ENCODE data around the gene TTN. TPM values are rescaled to one million over a fixed set of nuclear protein-coding genes. Genes with fewer than 3 reads are reported as not detected.

The TTN gene
- total and polyA plus RNA-seq, 9 donors, result 0.17 to 12.9 (median 1.2) TPM

GRCh38 chr2:178776751-178777150 is 30.5 kb downstream of the TTN start:
- 90 to 94% (median 94%) methylated on average over 4 of the region's 4 CpGs for WGBS, 3 donors
- Histone ChIP-seq H3K4me3 (no peak overlapping the region), H3K4me1 (ENCODE audit: insufficient read depth) (no peaks in the 10 kb centered on the region), H3K9me3 (no peaks in the 10 kb centered on the region), H3K27me3 (no peaks in the 10 kb centered on the region), H3K36me3 (no peaks in the 10 kb centered on the region), H3K27ac (no peak overlapping the region)
- intact Hi-C loops (cut with DNase I), result no loop called here
- TF ChIP-seq, protein P1, sequence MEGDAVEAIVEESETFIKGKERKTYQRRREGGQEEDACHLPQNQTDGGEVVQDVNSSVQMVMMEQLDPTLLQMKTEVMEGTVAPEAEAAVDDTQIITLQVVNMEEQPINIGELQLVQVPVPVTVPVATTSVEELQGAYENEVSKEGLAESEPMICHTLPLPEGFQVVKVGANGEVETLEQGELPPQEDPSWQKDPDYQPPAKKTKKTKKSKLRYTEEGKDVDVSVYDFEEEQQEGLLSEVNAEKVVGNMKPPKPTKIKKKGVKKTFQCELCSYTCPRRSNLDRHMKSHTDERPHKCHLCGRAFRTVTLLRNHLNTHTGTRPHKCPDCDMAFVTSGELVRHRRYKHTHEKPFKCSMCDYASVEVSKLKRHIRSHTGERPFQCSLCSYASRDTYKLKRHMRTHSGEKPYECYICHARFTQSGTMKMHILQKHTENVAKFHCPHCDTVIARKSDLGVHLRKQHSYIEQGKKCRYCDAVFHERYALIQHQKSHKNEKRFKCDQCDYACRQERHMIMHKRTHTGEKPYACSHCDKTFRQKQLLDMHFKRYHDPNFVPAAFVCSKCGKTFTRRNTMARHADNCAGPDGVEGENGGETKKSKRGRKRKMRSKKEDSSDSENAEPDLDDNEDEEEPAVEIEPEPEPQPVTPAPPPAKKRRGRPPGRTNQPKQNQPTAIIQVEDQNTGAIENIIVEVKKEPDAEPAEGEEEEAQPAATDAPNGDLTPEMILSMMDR (IDR thresholded peaks at IDR 0.05), result no peak
- TF ChIP-seq EP300 (IDR thresholded peaks at IDR 0.05) (no peak), POLR2A (IDR thresholded peaks at IDR 0.05) (no peak)
- DNase-seq, result no peak

DNA sequence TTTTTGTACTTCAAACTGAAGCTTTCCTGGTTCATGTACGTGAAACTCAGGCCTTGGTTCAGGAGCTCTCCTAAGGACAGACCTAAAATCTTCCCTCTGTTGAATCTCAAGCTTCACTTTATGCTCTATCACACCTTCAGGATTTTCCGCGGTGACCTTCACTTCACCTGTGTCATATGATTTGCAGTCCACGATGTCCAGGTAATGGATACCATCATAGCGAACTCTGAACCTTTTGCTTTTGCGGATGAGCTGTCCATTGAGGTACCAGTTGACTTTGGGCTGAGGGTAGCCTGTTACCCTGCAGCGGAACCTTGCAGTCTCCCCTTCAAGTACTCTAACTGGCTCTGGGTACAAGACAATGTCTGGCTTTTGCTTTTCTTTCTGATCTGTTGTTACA is 31.2 kb downstream of the TTN start:
- Histone ChIP-seq H3K27me3 (no peaks in the 10 kb centered on the region), H3K27ac (no peak overlapping the region), H3K4me3 (no peak overlapping the region), H3K36me3 (no peaks in the 10 kb centered on the region), H3K4me1 (ENCODE audit: insufficient read depth) (no peaks in the 10 kb centered on the region), H3K9me3 (no peaks in the 10 kb centered on the region)
- intact Hi-C loops (cut with DNase I), result no loop called here
- 94 to 96% (median 95%) methylated on average over 7 of the region's 7 CpGs for WGBS, 3 donors
- DNase-seq, result no peak
- TF ChIP-seq POLR2A (IDR thresholded peaks at IDR 0.05), result no peak
- no peak for TF ChIP-seq EP300 (IDR thresholded peaks at IDR 0.05)

- H3K36me3 ChIP-seq, result no peaks in the 10 kb centered on the region
- 82 to 89% (median 85%) methylated on average over 2 of the region's 2 CpGs for WGBS, 3 donors
- no peaks in the 10 kb centered on the region for H3K4me1 ChIP-seq (ENCODE audit: insufficient read depth)
- H3K4me3 ChIP-seq, result no peak overlapping the region
- no peak overlapping the region for H3K27ac ChIP-seq
- no peaks in the 10 kb centered on the region for H3K27me3 ChIP-seq
- intact Hi-C loops (cut with DNase I), result no loop called here
- no peak for DNase-seq
- TF ChIP-seq, protein P1 (IDR thresholded peaks at IDR 0.05), result no peak
- TF ChIP-seq POLR2A (IDR thresholded peaks at IDR 0.05), result no peak
- TF ChIP-seq EP300 (IDR thresholded peaks at IDR 0.05), result no peak
- no peaks in the 10 kb centered on the region for H3K9me3 ChIP-seq
These were observed 36.7 kb downstream of the TTN start for GRCh38 chr2:178770518-178770917.

DNA sequence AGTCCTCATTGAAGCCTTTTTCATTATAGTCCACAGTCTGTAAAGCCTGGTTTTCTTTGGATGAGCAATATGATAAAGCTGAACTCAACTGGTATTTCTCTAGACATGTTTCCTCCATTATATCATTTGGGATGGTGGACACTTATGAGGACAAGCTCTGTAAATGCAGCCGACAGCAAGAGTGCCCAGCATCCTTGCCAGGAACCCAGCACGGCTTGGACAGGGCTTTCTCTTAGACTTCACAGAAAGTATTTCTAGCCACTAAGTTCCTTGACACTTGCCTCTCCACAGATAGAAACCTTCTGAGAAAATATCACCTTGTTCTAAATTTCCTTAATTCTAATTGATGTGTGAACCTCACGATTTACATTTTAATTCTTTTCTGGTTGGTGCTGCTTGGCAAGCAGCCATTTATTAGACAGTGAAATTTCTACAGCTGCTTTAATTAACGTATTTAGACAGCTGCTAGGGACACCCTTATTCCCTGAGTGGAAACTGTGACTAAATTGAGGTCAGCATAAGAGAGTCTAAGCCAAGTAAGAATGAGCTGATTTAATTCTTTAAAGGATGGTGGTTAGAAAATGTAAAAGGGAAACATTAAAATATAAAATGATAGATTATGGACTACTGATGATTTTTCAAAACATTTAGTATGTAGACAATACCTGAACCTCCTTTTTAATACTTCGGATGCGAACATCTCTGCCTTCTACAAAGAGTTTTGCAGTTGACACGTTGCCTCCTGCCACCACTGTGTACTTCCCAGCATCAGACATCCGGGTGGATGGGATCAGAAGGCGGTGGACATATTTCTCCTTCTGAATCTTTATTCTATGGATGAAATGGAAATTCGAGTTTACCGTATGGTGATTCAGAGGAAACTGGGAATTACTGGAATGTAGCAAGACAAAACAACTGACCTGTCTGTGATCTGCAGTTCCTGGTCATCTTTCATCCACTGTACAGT is 39.8 kb downstream of the TTN start:
- TF ChIP-seq, protein P1 (IDR thresholded peaks at IDR 0.05), result no peak
- no peak for TF ChIP-seq EP300 (IDR thresholded peaks at IDR 0.05)
- no peak for TF ChIP-seq POLR2A (IDR thresholded peaks at IDR 0.05)
- 75 to 79% (median 78%) methylated on average over 11 of the region's 11 CpGs for WGBS, 3 donors
- no peaks in the 10 kb centered on the region for H3K9me3 ChIP-seq
- intact Hi-C loops (cut with DNase I), result no loop called here
- H3K27me3 ChIP-seq, result no peaks in the 10 kb centered on the region
- no peaks in the 10 kb centered on the region for H3K36me3 ChIP-seq
- H3K4me1 ChIP-seq (ENCODE audit: insufficient read depth), result no peaks in the 10 kb centered on the region
- no peak overlapping the region for H3K27ac ChIP-seq
- H3K4me3 ChIP-seq, result no peak overlapping the region
- DNase-seq, result no peak

GRCh38 chr2:178764097-178764496 is 43.1 kb downstream of the TTN start:
- Histone ChIP-seq H3K27ac (no peak overlapping the region), H3K4me1 (ENCODE audit: insufficient read depth) (no peaks in the 10 kb centered on the region), H3K4me3 (no peak overlapping the region), H3K9me3 (no peaks in the 10 kb centered on the region), H3K36me3 (no peaks in the 10 kb centered on the region), H3K27me3 (no peaks in the 10 kb centered on the region)
- DNase-seq, result no peak
- intact Hi-C loops (cut with DNase I), result no loop called here
- TF ChIP-seq, protein P1 (IDR thresholded peaks at IDR 0.05), result no peak
- no peak for TF ChIP-seq EP300 (IDR thresholded peaks at IDR 0.05)
- 89 to 92% (median 90%) methylated on average over 3 of the region's 3 CpGs for WGBS, 3 donors

All from ovary (tissue), 9 donors.